IPS-15b (cell line): ENCODE measurements around the gene LSM12.
"Not testable (repeated sequence)": the region's sequence is repeated elsewhere in the genome, so short reads cannot be mapped to it uniquely, and the experiment has no call there.

Experiments used
- H3K27me3 ChIP-seq: one replicate; pipeline ENCODE4 v1.6.1; 2013; ENCODE audit warnings: low read length; ENCODE audit not compliant: control insufficient read depth, insufficient read depth
- H3K36me3 ChIP-seq: one replicate; pipeline ENCODE4 v1.6.1; 2013; ENCODE audit warnings: low read length; ENCODE audit not compliant: control insufficient read depth, insufficient read depth
- H3K4me1 ChIP-seq: one replicate; pipeline ENCODE4 v1.6.1; 2013; ENCODE audit warnings: mild to moderate bottlenecking, low read length; ENCODE audit not compliant: control insufficient read depth, insufficient read depth
- H3K4me3 ChIP-seq: one replicate; pipeline ENCODE4 v1.5.1; 2013; ENCODE audit warnings: low read depth, low read length
- H3K9ac ChIP-seq: one replicate; pipeline ENCODE4 v1.6.1; 2013; ENCODE audit warnings: low read depth, mild to moderate bottlenecking, low read length
- H3K9me3 ChIP-seq: one replicate; pipeline ENCODE4 v1.6.1; 2013; ENCODE audit warnings: mild to moderate bottlenecking, low read length; ENCODE audit not compliant: control insufficient read depth, insufficient read depth

The LSM12 gene

DNA sequence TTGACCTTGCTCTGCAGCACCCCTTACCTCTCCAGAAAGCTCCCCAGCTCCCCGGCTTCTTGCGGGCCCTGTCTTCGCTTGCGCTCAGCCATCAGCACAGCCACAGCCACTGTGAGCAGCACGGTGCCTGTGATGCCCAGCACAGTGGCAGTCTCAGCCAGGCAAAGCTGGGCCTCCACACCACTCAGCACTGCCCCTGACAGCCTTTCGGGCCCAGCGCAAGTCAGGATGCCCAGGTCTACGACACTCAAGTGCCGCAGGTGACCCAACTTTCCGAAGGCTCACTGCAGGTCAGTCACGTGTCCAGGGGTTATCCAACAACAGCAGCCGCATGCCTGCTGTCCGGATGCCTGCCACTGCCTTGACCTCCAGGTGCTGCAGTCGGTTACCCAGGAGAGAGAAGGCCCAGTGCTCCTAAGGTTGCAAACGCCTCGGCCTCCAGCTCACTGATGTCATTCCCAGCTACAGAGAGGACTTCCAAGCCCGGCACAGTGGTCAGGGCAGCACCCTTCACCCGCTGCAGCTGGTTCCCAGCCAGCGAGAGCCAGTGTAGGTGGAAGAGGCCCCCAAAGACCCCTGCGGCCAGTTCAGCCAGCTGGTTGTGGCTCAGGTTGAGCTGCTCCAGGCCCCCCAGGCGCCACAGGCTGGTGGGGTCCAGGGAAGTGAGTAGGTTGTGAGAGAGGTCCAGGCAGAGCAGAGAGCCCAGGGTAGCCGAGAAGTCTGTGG lies 42.8 kb downstream of the LSM12 start:
- Histone ChIP-seq H3K9ac (no peak overlapping the region), H3K4me3 (no peak overlapping the region), H3K36me3 (peaks cover 17% of the 10 kb centered on the region), H3K27me3 (no peaks in the 10 kb centered on the region), H3K4me1 (no peaks in the 10 kb centered on the region), H3K9me3 (no peaks in the 10 kb centered on the region)

DNA sequence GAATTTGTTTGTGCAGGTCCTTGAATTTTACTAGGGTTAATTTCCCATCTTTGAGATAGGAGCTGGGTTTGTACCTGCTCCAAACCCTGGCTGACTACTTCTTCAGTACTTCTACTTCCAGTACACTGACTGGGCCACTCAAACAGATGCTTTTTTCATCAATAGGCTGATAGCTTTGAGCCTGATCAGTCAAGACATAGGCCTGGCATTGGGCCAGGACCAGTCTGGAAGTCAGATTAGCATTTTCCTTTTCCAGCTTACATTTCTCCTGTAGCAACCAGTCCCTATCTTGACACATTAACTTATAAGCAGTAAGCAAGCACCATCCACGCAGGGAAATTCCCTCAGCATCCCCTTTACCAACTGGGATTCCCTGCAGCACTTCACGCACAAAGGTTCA lies 44.2 kb downstream of the LSM12 start:
- Histone ChIP-seq H3K4me1 (no peaks in the 10 kb centered on the region), H3K4me3 (no peak overlapping the region), H3K27me3 (no peaks in the 10 kb centered on the region), H3K9ac (no peak overlapping the region), H3K9me3 (no peaks in the 10 kb centered on the region), H3K36me3 (peaks cover 17% of the 10 kb centered on the region)

DNA sequence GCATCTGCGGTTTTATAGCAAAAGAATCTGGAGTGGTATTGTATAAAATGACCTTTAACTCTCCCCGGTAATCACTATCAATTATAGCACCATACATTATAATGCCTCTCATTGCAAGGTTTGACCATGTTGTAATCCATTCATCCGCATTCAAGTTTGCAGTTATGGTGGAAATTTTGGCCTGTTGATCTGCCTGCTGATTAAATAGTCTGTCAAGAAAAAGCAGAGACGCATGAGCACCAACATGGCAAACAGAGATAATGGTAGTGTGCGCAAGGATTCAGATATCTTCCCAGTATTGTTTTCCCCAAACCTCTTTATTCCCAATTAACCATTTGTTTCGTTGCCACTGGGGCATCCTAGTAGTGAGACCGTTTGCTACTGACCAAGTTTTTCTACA lies 45.2 kb downstream of the LSM12 start:
- H3K9me3 ChIP-seq, H3K27me3 ChIP-seq, H3K4me1 ChIP-seq, H3K4me3 ChIP-seq, H3K9ac ChIP-seq: not testable (repeated sequence)
- peaks cover 17% of the 10 kb centered on the region for H3K36me3 ChIP-seq

DNA sequence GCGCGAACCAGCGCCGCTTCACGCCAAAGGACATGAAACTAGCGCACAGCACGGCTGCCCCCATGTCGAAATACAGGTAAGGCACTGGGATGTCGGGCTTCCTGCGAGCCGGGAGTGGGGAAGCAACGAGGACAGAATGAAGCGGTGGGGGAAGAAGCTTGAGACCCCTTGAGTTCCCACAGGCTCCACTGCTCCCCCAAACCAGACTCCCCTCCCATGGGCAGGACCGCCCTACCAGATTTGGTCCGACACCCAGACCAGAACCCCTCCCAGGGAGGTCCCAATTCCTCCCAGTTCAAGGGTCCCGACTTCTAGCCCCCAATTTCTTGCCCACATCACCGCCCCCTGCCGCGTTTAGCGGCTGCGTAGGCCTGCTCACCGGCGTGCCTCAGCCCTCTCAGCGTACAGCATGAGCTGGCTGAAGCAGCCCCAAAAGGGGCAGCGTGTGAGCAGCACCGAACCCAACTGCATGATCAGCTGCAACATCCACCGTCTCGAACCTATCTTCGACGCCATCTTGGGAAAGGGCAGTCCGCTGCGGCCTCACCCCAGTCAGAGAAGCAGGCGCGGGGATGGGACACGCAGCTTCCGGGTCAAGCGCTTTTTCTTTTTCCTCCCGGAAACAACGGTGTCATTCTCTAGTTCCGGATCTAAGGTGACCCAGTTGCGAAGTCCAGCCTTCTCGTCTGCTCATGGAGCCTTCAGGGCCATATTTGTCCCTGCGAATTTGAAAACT lies 51.9 kb downstream of the LSM12 start, which contains the start of gene TMEM101:
TMEM101 (minus strand) TSS at position 527 of the 736 bp plus-strand sequence; CDS start at position 516, 11 bp downstream.
- Histone ChIP-seq H3K36me3 (no peaks in the 10 kb centered on the region), H3K27me3 (no peaks in the 10 kb centered on the region), H3K4me1 (no peaks in the 10 kb centered on the region), H3K9me3 (no peaks in the 10 kb centered on the region), H3K9ac (peak within 1 kb of the TSS; percentile 99), H3K4me3 (peak within 1 kb of the TSS; percentile 97)

DNA sequence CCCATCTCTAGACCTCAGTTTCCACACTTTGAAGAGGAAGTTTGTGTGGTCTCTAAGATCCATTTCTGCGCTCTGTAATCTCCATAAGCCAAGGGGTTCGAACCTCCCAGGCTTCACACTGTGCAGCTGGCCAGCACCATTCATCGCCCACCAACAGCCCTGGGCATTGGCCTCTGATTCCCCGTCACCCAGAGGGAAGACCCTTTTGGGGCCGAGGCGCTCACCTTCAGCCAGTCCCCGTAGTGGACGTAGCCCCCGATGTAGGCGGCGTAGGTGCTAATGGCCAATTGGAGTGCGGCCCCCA lies 52.4 kb downstream of the LSM12 start:
- peak overlapping the region; percentile 99 for H3K9ac ChIP-seq
- H3K36me3 ChIP-seq: no peaks in the 10 kb centered on the region
- no peaks in the 10 kb centered on the region for H3K9me3 ChIP-seq
- no peaks in the 10 kb centered on the region for H3K4me1 ChIP-seq
- peak overlapping the region; percentile 97 for H3K4me3 ChIP-seq
- no peaks in the 10 kb centered on the region for H3K27me3 ChIP-seq

DNA sequence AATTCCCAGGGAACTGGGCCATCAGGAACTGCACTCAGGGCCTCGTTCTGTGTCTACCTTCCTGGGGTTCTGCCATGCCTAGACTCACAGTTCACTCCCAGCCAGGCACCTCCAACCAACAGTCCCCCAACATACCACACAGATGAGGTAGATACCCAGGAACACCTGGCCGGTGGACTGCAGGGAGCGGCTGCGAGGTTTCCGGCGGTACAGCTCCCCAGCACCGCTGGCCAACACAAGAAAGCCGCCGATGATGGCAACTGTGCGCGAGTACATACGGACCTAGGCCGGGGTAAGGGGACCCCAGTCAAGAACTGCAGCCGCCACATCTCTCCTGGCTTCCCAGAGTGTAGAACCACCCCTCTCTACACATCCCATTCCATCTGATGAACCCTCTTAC lies 53.6 kb downstream of the LSM12 start:
- Histone ChIP-seq H3K4me3 (no peak overlapping the region), H3K9me3 (no peaks in the 10 kb centered on the region), H3K4me1 (peaks cover 4% of the 10 kb centered on the region), H3K36me3 (no peaks in the 10 kb centered on the region), H3K9ac (no peak overlapping the region), H3K27me3 (peaks cover 2% of the 10 kb centered on the region)

DNA sequence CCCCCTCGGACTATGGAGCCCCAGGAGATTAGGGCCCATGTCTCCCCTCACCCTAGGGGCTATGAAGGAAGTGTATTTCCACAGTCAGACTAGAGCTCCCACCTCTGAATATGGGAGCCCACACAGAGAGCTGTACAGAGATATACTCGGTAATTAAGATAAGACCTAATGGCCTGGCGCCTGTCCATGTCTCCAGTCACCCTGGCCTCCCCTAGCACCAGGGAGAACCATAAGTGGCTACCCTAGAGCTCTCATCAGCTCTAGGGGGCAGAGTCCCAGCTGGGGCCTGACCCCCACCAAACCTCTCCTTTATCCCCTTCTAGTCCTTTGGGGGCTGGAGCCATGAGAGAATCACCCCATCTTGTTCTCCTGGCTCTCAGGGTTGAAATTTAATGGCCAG lies 54.1 kb downstream of the LSM12 start:
- H3K27me3 ChIP-seq: peaks cover 4% of the 10 kb centered on the region
- H3K9me3 ChIP-seq: no peaks in the 10 kb centered on the region
- peaks cover 7% of the 10 kb centered on the region for H3K4me1 ChIP-seq
- H3K4me3 ChIP-seq: no peak overlapping the region
- no peak overlapping the region for H3K9ac ChIP-seq
- H3K36me3 ChIP-seq: no peaks in the 10 kb centered on the region

DNA sequence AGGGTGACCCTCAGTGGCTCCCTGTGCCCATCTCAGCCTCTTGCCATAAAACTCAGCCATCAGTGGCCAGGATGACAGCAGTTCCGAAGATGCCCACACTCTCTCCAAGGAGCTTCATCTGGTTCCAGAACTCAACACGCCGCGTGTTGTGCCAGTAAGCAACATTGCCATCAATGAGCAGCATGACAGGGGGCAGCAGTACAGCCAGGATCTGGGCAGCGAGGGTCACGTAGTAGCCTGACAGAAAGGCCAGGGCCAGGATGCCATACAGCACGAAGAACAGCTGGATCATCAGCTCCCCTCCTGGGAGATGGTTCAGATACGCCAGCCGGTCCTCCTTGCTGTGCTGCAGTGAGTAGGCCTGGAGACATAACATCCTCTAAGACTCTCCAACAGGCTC lies 54.6 kb downstream of the LSM12 start:
- Histone ChIP-seq H3K36me3 (no peaks in the 10 kb centered on the region), H3K9me3 (no peaks in the 10 kb centered on the region), H3K4me1 (peaks cover 7% of the 10 kb centered on the region), H3K27me3 (peaks cover 4% of the 10 kb centered on the region), H3K4me3 (no peak overlapping the region), H3K9ac (no peak overlapping the region)

DNA sequence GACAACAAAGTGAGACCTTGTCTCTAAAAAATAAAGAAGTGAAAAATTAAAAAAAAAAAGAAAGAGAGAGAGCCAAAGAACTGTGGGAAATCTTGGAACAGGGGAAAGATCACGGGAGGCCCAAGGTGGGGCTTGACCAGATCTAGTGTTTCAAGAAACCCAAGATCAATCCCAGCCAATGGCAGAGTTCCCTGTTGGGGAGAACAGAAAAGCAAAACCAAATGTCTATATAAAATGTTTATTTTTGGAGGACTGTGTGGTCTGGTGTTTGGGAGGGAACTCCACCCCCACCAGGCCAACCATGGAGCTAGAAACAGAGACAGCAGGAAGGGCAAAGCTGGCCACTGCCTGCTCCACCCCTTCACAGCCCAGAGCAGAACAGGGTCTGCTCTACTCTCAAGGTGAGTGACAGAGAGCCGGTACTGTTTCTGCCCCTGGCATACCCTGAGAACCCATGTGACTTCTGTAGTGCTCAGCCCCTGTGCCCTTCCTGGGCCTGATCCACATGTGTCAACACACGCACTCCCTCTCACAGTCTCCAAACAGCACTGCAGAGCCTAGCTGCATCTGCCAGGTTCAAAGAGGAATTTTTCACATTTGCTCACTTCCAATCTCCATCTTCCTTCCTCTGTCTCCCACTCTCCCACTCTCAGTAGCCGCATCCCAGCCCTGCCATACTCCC lies 55.4 kb downstream of the LSM12 start:
- Histone ChIP-seq H3K9ac (no peak overlapping the region), H3K36me3 (no peaks in the 10 kb centered on the region), H3K4me1 (peaks cover 7% of the 10 kb centered on the region), H3K27me3 (peaks cover 7% of the 10 kb centered on the region), H3K4me3 (no peak overlapping the region), H3K9me3 (no peaks in the 10 kb centered on the region)

DNA sequence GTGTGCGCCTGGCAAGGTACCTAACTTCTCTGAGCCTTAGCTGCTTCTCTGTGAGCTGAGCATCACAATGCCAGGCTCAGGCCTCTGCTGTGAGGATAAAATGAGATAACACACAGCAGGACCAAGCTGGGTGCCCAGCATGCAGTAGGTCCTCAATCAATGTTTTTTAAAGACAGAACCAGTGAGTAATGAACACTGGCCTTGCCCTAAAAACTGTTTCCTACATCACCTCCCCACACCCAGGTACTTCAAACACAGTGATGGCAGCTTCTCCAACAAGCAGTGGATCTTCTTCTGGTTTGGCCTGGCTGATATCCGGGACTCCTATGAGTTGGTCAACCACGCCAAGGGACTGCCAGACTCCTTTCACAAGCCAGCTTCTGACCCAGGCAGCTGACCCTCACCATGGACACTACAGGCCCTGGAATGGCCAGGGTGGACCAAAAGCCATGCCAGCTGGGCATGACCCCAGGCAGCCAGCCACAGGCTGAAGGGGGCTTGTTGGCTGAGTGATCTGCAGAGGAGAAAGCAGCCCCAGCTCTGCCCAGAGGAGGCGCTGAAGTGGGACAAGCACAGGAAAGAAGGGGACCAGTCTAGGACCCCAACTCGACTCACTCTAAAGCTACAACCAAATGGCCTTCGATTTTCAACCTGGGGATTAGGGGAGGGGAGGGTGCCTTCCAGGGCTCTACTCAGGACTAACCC lies 58.1 kb downstream of the LSM12 start:
- Histone ChIP-seq H3K4me3 (peak overlapping the region; percentile 90), H3K36me3 (no peaks in the 10 kb centered on the region), H3K9me3 (no peaks in the 10 kb centered on the region), H3K27me3 (peaks cover 24% of the 10 kb centered on the region), H3K9ac (peak overlapping the region; percentile 32), H3K4me1 (peaks cover 7% of the 10 kb centered on the region)

DNA sequence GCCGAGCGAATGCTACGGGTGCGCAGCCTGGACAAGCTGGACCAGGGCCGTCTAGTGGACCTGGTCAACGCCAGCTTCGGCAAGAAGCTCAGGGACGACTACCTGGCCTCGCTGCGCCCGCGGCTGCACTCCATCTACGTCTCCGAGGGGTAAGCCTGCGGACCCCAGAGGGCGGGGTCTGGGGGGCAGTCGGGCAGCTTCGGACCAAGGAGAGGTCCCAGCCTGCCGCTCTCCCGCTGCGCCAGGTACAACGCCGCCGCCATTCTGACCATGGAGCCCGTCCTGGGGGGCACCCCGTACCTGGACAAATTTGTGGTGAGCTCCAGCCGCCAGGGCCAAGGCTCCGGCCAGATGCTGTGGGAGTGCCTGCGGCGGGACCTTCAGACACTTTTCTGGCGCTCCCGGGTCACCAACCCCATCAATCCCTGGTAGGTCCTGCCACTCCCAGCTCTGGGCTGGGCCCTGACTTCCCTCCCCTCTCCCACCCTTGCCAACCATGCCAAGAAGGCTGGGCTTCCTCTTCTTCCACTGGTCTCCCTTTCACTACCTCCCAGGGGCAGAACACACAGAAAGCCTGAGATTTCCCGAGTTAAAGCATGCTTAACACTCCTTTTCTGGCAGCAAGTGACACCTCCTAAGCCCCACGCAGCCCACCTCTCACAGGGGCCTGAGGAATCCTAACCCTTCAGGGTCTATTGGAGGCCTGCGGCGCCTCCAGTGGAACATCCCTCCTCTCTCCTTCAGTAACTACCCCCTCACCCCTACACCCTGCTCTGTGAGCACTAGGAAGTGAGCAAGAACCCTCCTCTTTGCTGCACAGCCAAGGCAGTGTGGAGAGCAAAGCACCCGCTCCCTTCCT lies 58.9 kb downstream of the LSM12 start:
- Histone ChIP-seq H3K9me3 (no peaks in the 10 kb centered on the region), H3K9ac (peak overlapping the region; percentile 32), H3K36me3 (no peaks in the 10 kb centered on the region), H3K27me3 (peaks cover 24% of the 10 kb centered on the region), H3K4me1 (peaks cover 7% of the 10 kb centered on the region), H3K4me3 (peak overlapping the region; percentile 90)
